Neural crest cell (in vitro differentiated cells): ENCODE measurements around the gene DLGAP4. TPM values are rescaled to one million over a fixed set of nuclear protein-coding genes. Genes with fewer than 3 reads are reported as not detected.

ENCODE experiments used
- DNase-seq: peaks from one replicate; pipeline ENCODE4 v3.0.0; 2021; ENCODE audit warnings: low read depth, mixed read lengths, low spot score
- H3K27ac Mint-ChIP-seq: one replicate; pipeline ENCODE4 v1.8.0; 2021; ENCODE audit warnings: mild to moderate bottlenecking, mixed read lengths; ENCODE audit not compliant: unreplicated experiment
- H3K27me3 Mint-ChIP-seq: 2 replicates; pipeline ENCODE4 v1.8.0; 2021; ENCODE audit warnings: low read depth, mild to moderate bottlenecking, mixed read lengths
- H3K36me3 Mint-ChIP-seq: 2 replicates; pipeline ENCODE4 v1.8.0; 2021; ENCODE audit warnings: low read depth, mild to moderate bottlenecking, mixed read lengths
- H3K4me1 Mint-ChIP-seq: 2 replicates; pipeline ENCODE4 v1.8.0; 2021; ENCODE audit warnings: mixed read lengths
- H3K4me3 Mint-ChIP-seq: one replicate; pipeline ENCODE4 v1.8.0; 2021; ENCODE audit warnings: mild to moderate bottlenecking, mixed read lengths
- H3K9me3 Mint-ChIP-seq: 2 replicates; pipeline ENCODE4 v1.8.0; 2021; ENCODE audit warnings: mixed read lengths
- CTCF ChIP-seq: fragments of 200-600 bp; sonication (generic); conservative IDR thresholded peaks from 2 replicates; pipeline ENCODE4 v1.5.0; 2021; ENCODE audit warnings: antibody characterized with exemption, mild to moderate bottlenecking
- total RNA-seq: library from RNA; stranded (reverse); gene quantifications from 2 replicates; pipeline ENCODE4 v1.2.1, GENCODE V29; 2021

DLGAP4 gene
- total RNA-seq, 1 donor from 2014 or later = 95.6 TPM

GRCh38 chr20:36298061-36298460, 8.1 kb upstream of the DLGAP4 start:
- Mint-ChIP-seq H3K27ac (no peak overlapping the region), H3K27me3 (peaks cover 80% of the 10 kb centered on the region), H3K36me3 (no peaks in the 10 kb centered on the region), H3K9me3 (no peaks in the 10 kb centered on the region), H3K4me3 (no peak overlapping the region), H3K4me1 (no peaks in the 10 kb centered on the region)
- DNase-seq = no peak
- TF ChIP-seq CTCF = no peak

DNA sequence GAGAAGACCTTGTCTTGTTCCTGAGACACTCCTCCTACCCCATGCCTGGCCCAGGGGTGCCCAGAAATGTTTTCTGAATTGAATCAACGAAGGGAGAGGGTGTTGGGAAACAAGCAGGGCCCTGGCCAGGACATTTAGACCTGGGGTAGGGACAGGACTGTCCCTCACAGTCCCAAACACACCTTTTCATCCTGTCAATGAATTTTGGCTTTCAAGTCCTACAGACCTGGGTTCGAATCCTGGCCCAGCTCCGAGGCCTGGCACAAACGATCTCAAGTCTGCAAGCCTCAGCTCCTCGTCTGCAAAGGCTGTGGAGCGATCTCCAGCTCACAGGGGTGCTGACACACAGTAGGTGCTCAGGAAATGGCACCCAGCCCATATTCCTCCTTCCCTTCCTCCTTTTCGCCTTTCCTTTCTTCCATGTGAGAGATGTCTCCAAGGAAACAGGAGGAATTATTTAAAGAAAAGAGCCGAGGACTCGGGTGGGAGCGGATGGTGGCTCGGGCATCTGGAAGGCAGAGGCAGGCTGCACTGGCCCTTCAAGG, 7.3 kb upstream of the DLGAP4 start:
- TF ChIP-seq CTCF = no peak
- H3K27ac Mint-ChIP-seq = no peak overlapping the region
- H3K4me3 Mint-ChIP-seq = no peak overlapping the region
- no peak for DNase-seq
- H3K36me3 Mint-ChIP-seq = no peaks in the 10 kb centered on the region
- H3K9me3 Mint-ChIP-seq = no peaks in the 10 kb centered on the region
- H3K4me1 Mint-ChIP-seq = no peaks in the 10 kb centered on the region
- H3K27me3 Mint-ChIP-seq = peaks cover 83% of the 10 kb centered on the region

- Mint-ChIP-seq H3K4me1 (no peaks in the 10 kb centered on the region), H3K9me3 (no peaks in the 10 kb centered on the region), H3K4me3 (no peak overlapping the region), H3K27ac (no peak overlapping the region), H3K27me3 (peaks cover 88% of the 10 kb centered on the region), H3K36me3 (no peaks in the 10 kb centered on the region)
- TF ChIP-seq CTCF = no peak
- no peak for DNase-seq
These were observed 6.7 kb upstream of the DLGAP4 start for GRCh38 chr20:36299459-36299858.

- Mint-ChIP-seq H3K4me3 (no peak overlapping the region), H3K27me3 (peaks cover 86% of the 10 kb centered on the region), H3K9me3 (no peaks in the 10 kb centered on the region), H3K36me3 (no peaks in the 10 kb centered on the region), H3K4me1 (peaks cover 9% of the 10 kb centered on the region), H3K27ac (no peak overlapping the region)
- DNase-seq = no peak
- TF ChIP-seq CTCF = no peak
These were observed 4.6 kb upstream of the DLGAP4 start for GRCh38 chr20:36301359-36302119.

GRCh38 chr20:36303020-36303595, 3.0 kb upstream of the DLGAP4 start:
- no peaks in the 10 kb centered on the region for H3K36me3 Mint-ChIP-seq
- no peaks in the 10 kb centered on the region for H3K9me3 Mint-ChIP-seq
- peaks cover 88% of the 10 kb centered on the region for H3K27me3 Mint-ChIP-seq
- H3K27ac Mint-ChIP-seq = no peak overlapping the region
- H3K4me3 Mint-ChIP-seq = no peak overlapping the region
- DNase-seq = no peak
- TF ChIP-seq CTCF = no peak
- H3K4me1 Mint-ChIP-seq = peaks cover 9% of the 10 kb centered on the region
